Stimulated activated naive CD4-positive, alpha-beta T cell treated with Interleukin-2 at 50 U/mL for 16 hours (primary cell): Measurements from ENCODE around the gene MYT1.
"Not testable (repeated sequence)": the region's sequence is repeated elsewhere in the genome, so short reads cannot be mapped to it uniquely, and the experiment has no call there.

Source experiments
- DNase-seq: peaks from one replicate; lab custom pipeline; 2025; lab: John Stamatoyannopoulos, UW

The MYT1 gene

GRCh38 chr20:64231621-64232550, 67.6 kb downstream of the MYT1 start:
- no peak for DNase-seq

GRCh38 chr20:64232794-64233193, 68.5 kb downstream of the MYT1 start:
- no peak for DNase-seq

- DNase-seq: no peak
Observed at GRCh38 chr20:64233725-64234124, 69.5 kb downstream of the MYT1 start.

- no peak for DNase-seq
Observed at GRCh38 chr20:64234291-64234791, 70.1 kb downstream of the MYT1 start.

GRCh38 chr20:64234921-64235565, 70.8 kb downstream of the MYT1 start:
- not testable (repeated sequence) for DNase-seq

GRCh38 chr20:64236137-64237088, 72.2 kb downstream of the MYT1 start:
- no peak for DNase-seq

GRCh38 chr20:64237316-64237715, 73.1 kb downstream of the MYT1 start:
- no peak for DNase-seq

GRCh38 chr20:64238115-64238825, 74.0 kb downstream of the MYT1 start:
- DNase-seq: no peak

- DNase-seq: no peak
Observed at GRCh38 chr20:64238851-64239387, 74.7 kb downstream of the MYT1 start.

- DNase-seq: no peak
Observed at GRCh38 chr20:64239449-64240242, 75.4 kb downstream of the MYT1 start.

GRCh38 chr20:64240243-64241015, 76.2 kb downstream of the MYT1 start:
- DNase-seq: no peak

GRCh38 chr20:64241061-64241460, 76.8 kb downstream of the MYT1 start:
- no peak for DNase-seq

GRCh38 chr20:64242003-64242796, 77.9 kb downstream of the MYT1 start:
- no peak for DNase-seq

GRCh38 chr20:64242797-64243475, 78.7 kb downstream of the MYT1 start:
- DNase-seq: no peak

GRCh38 chr20:64244281-64244805, 80.1 kb downstream of the MYT1 start:
- DNase-seq: no peak

GRCh38 chr20:64244870-64245603, 80.8 kb downstream of the MYT1 start:
- DNase-seq: no peak
